ENCODE measurements around the gene PSEN2.
A peak's percentile ranks its signal among the peaks of the same experiment; 100 is the strongest.
"Not testable (repeated sequence)": the region's sequence is repeated elsewhere in the genome, so short reads cannot be mapped to it uniquely, and the experiment has no call there.

PSEN2 gene

DNA sequence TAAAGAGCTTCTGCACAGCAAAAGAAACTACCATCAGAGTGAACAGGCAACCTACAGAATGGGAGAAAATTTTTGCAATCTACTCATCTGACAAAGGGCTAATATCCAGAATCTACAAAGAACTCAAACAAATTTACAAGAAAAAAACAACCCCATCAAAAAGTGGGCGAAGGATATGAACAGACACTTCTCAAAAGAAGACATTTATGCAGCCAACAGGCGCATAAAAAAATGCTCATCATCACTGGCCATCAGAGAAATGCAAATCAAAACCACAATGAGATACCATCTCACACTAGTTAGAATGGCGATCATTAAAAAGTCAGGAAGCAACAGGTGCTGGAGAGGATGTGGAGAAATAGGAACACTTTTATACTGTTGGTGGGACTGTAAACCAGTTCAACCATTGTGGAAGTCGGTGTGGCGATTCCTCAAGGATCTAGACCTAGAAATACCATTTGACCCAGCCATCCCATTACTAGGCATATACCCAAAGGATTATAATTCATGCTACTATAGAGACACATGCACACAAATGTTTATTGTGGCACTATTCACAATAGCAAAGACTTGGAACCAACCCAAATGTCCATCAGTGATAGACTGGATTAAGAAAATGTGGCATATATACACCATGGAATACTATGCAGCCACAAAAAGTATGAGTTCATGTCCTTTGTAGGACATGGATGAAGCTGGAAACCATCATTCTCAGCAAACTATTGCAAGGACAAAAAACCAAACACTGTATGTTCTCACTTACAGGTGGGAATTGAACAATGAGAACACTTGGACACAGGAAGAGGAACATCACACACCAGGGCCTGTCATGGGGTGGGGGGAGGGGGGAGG is 59.1 kb downstream of the PSEN2 start:
- not testable (repeated sequence) for H3K27me3 ChIP-seq (ENCODE audit: control insufficient read depth, insufficient read depth, low read length); H3K9ac ChIP-seq (ENCODE audit: low read depth, low read length); H3K4me3 ChIP-seq (ENCODE audit: low read length); H3K4me1 ChIP-seq (ENCODE audit: control insufficient read depth, insufficient read depth, low read length); H3K9me3 ChIP-seq (replicated peaks; ENCODE audit: low read length); H3K36me3 ChIP-seq (ENCODE audit: insufficient read depth, low read length); H3K4me2 ChIP-seq (ENCODE audit: low read length)

DNA sequence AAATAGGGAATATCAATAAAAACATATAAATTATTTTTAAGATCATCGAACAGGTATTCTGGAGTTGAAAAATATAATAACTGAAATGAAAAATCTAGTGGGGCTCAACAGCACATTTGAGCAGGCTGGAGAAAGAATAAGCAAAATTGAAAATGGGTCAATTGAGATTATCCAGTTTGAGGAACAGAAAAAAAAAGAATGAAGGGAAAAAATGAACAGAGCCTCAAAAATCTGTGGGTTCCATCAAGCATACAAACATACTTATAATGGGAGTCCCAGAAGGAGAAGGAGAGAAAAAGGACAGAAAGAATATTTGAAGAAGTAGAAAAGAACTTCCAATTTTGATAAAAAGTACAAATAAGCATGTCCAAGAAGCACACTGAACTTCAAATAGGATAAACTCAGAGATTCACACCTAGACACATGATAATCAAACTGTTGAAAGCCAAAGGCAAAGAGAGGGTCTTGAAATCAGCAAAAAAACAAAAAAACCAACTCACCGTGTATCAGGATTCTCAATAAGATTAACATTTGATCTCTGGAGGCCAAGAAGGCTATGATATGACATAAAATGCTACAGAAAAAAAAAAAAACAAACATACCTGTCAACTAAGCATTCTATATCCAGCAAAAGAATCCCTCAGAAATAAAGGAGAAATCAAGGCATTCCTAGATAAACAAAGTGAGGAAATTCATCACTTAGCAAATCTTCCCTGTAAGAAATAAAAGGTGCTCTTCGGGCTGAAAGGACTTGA is 64.2 kb downstream of the PSEN2 start:
- no peaks in the 10 kb centered on the region for H3K9me3 ChIP-seq (replicated peaks; ENCODE audit: low read length)

DNA sequence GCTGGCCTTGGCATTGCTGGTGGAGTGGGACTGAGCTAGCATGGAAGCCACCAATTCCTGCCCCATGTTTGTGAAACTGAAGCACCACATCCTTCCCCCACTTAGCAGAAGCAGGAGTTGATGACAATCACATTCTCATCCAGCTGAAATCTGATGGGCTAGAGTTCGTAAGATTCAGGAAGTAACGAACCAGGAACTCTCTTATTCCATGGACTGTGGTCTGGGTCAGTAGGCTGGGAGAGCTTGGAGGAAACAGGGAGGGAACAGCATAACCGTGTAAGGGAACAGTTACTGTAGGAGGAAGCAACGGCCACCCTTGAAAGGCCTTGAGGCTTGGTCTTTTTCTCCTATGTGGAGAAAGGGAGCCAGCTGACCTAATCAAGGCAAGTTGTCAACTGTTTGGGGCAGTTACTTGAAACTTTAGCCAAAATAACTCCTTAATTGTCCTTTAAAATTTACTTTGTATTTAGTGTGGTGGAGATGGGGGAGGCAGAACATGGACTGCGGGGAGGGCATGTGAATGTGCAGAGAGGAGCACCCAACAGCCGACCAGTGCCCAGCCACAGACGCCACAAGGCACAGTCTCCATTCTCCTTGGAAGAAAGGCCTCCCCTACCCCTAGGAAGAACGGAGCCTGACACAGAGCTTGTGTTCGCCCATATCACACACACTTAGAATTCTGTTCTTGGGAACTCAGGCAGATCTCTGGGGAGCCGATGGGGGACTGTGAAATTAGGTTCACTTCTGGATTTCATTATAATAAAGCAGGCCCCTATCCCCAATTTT is 67.7 kb downstream of the PSEN2 start:
- Histone ChIP-seq H3K27me3 (ENCODE audit: control insufficient read depth, insufficient read depth, low read length) (no peaks in the 10 kb centered on the region), H3K4me2 (ENCODE audit: low read length) (no peak overlapping the region), H3K4me3 (ENCODE audit: low read length) (no peak overlapping the region), H3K9ac (ENCODE audit: low read depth, low read length) (peak overlapping the region; percentile 94), H3K9me3 (replicated peaks; ENCODE audit: low read length) (no peaks in the 10 kb centered on the region), H3K36me3 (ENCODE audit: insufficient read depth, low read length) (no peaks in the 10 kb centered on the region), H3K4me1 (ENCODE audit: control insufficient read depth, insufficient read depth, low read length) (peaks cover 14% of the 10 kb centered on the region)

More for the DNA sequence above, 64.2 kb downstream of the PSEN2 start:
- H3K4me1 ChIP-seq (ENCODE audit: control insufficient read depth, insufficient read depth, low read length), result peaks cover 7% of the 10 kb centered on the region
- no peak overlapping the region for H3K9ac ChIP-seq (ENCODE audit: low read depth, low read length)
- H3K4me2 ChIP-seq (ENCODE audit: low read length), result no peak overlapping the region
- no peaks in the 10 kb centered on the region for H3K27me3 ChIP-seq (ENCODE audit: control insufficient read depth, insufficient read depth, low read length)
- H3K4me3 ChIP-seq (ENCODE audit: low read length), result no peak overlapping the region
- H3K36me3 ChIP-seq (ENCODE audit: insufficient read depth, low read length), result no peaks in the 10 kb centered on the region

DNA sequence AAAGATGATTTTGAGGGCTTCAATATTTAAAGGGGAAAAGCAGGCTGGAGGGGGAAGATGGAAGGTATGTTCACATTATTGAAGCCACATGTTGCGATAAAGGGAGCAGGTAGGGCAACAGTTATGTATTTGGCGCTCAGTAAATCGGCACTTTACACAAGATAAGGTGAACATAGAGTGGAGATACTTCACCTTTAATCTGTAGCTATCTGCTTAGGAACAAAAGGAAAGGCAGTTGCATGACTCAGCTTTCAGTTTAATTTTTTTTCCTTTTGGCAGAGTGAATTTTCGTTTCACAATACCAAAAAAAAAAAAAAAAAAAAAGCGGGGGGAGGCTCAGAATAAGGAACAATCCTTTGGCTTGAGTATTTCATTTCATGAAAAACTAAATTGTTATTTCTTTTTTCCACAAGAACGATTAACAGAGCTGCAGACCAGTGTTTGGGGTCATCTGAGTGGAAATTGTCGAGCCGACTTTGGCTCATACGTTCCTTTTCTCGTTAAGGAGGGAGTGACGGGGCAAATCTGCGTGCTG is 68.6 kb downstream of the PSEN2 start:
- H3K4me2 ChIP-seq (ENCODE audit: low read length), result peak overlapping the region; percentile 99
- H3K4me1 ChIP-seq (ENCODE audit: control insufficient read depth, insufficient read depth, low read length), result peaks cover 14% of the 10 kb centered on the region
- peak overlapping the region; percentile 87 for H3K4me3 ChIP-seq (ENCODE audit: low read length)
- H3K9ac ChIP-seq (ENCODE audit: low read depth, low read length), result peak overlapping the region; percentile 94
- no peaks in the 10 kb centered on the region for H3K27me3 ChIP-seq (ENCODE audit: control insufficient read depth, insufficient read depth, low read length)
- no peaks in the 10 kb centered on the region for H3K9me3 ChIP-seq (replicated peaks; ENCODE audit: low read length)
- no peaks in the 10 kb centered on the region for H3K36me3 ChIP-seq (ENCODE audit: insufficient read depth, low read length)

DNA sequence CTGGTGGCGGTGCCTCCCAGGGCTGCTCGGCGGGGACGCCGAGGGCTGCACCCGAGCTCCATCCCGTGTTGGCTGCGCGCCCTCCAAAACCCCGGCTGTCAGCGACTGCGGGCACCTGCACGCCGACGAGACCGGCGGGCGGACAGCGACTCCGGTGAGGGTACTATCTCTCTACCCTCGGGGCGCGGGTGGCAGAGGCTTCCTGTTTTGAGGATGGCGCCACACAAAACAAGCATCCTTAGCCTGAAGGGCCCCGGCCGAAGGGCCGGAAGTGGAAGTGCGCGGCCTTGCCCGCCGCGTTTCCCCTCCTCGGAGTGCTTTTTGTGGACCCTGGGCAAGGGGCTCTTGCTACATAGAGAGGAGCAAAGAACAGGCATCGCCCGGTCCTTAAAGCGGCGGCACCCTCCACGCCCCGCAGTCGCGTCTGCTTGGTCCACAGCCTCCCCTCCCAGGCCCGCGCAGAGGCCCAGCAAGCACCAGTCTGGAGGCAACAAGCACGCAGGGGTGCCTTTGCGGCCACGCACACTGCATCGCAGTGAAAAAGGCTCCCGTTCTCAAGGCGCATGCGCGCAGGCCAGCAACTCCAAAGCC is 69.1 kb downstream of the PSEN2 start:
- H3K36me3 ChIP-seq (ENCODE audit: insufficient read depth, low read length), result no peaks in the 10 kb centered on the region
- H3K4me1 ChIP-seq (ENCODE audit: control insufficient read depth, insufficient read depth, low read length), result peaks cover 14% of the 10 kb centered on the region
- H3K4me3 ChIP-seq (ENCODE audit: low read length), result peak overlapping the region; percentile 87
- no peaks in the 10 kb centered on the region for H3K27me3 ChIP-seq (ENCODE audit: control insufficient read depth, insufficient read depth, low read length)
- H3K9ac ChIP-seq (ENCODE audit: low read depth, low read length), result peak overlapping the region; percentile 94
- H3K4me2 ChIP-seq (ENCODE audit: low read length), result peak overlapping the region; percentile 99
- H3K9me3 ChIP-seq (replicated peaks; ENCODE audit: low read length), result no peaks in the 10 kb centered on the region

DNA sequence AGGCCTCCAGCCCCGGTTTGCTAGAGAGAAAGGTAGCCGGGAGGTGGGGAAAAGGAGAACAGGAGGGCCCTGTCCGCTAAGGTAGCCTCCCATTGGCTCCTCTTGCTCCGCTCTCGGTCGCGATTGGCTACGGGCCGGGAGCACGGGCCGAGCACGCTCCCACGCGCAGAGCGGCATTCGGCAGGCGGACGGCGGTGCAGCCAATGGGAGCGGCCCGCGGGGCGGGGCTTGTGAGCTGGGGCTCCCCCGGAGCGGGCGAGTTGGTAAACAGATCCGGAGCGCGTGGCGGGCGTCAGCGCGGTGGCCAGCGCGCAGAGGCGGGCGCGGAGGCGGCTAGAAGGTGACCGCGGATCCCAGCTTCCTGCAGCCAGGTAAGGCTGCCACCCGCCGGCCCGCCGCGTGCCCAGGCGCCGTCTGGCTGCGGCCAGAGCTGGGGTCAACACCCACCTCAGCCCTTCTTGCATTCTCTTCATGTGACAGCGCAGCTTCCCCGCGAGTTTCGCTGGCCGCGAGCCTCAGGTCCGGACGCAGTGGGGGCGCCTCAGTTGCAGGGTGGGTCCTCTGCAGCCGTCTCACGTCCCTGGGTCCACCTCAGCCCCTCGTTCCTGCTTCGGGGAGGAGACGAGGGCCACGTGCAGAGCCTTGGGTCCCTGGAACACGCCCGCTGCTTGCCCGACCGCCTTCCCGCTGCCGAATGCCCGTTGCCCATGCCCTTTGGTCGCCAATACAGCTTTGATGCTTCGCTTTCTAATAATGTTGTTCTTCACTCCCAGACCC is 69.8 kb downstream of the PSEN2 start, which contains the start of gene COQ8A:
COQ8A (plus strand) TSS at position 266 of the 777 bp plus-strand sequence. CDS start 21,092 bp downstream, outside the sequence.
- Histone ChIP-seq H3K4me1 (ENCODE audit: control insufficient read depth, insufficient read depth, low read length) (peaks cover 14% of the 10 kb centered on the region), H3K4me3 (ENCODE audit: low read length) (peak within 1 kb of the TSS; percentile 87), H3K36me3 (ENCODE audit: insufficient read depth, low read length) (no peaks in the 10 kb centered on the region), H3K27me3 (ENCODE audit: control insufficient read depth, insufficient read depth, low read length) (no peaks in the 10 kb centered on the region), H3K9me3 (replicated peaks; ENCODE audit: low read length) (no peaks in the 10 kb centered on the region), H3K4me2 (ENCODE audit: low read length) (peak within 1 kb of the TSS; percentile 99), H3K9ac (ENCODE audit: low read depth, low read length) (peak within 1 kb of the TSS; percentile 94)

DNA sequence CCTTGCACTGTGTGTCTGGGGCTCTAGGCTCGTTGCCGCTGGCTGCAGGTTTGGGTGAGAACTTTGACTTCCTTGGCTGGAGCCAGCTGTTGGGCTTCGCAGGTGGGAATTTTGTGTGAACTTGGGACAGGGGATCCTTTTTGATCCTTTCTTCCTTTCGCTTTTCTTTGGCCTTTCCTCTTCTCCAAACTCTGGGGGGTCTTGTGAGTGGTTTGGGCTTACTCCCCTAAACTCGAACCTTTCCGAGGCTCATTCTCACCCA is 70.3 kb downstream of the PSEN2 start:
- peak overlapping the region; percentile 61 for H3K9ac ChIP-seq (ENCODE audit: low read depth, low read length)
- H3K4me3 ChIP-seq (ENCODE audit: low read length), result peak overlapping the region; percentile 81
- H3K9me3 ChIP-seq (replicated peaks; ENCODE audit: low read length), result no peaks in the 10 kb centered on the region
- peak overlapping the region; percentile 97 for H3K4me2 ChIP-seq (ENCODE audit: low read length)
- H3K4me1 ChIP-seq (ENCODE audit: control insufficient read depth, insufficient read depth, low read length), result peaks cover 14% of the 10 kb centered on the region
- no peaks in the 10 kb centered on the region for H3K27me3 ChIP-seq (ENCODE audit: control insufficient read depth, insufficient read depth, low read length)
- no peaks in the 10 kb centered on the region for H3K36me3 ChIP-seq (ENCODE audit: insufficient read depth, low read length)

DNA sequence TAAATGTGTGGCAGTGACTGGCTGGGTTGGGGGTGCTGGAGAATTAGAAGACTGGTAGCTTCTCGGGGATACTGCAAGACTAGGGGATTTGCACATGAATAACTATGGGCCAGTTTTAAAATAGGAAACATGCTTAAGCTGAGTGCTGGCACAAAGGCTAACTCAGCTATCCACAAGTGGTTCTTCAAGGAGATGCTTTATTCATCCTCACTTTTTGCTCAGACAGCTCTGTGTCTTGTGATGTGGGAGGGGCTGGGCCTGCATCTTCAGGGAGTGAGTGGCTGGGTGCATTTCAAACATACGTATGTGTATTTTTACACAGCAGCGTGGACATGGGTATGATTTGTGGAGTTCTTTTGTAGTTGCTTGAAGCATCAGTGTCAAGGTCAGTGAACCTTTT is 72.0 kb downstream of the PSEN2 start:
- H3K9ac ChIP-seq (ENCODE audit: low read depth, low read length), result no peak overlapping the region

DNA sequence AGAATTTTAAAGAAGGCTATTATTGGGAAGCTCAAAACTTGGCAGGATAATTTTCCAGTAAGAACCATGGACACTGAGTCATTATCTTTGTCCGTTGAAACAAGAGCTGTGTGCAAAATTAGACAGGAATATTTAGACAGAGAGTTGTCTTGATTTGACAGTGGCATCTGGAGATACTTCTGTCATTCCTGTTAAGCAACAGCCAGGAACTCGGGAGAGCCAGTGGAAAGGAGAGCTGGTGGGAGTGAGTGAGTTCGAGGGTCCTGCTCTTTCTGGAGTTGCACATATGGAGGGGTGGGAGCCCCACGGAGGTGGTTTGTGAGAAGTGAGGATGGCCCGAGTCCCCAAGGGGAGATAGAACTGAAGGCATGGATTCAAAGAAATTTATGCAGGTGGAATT is 72.7 kb downstream of the PSEN2 start:
- peaks cover 14% of the 10 kb centered on the region for H3K4me1 ChIP-seq (ENCODE audit: control insufficient read depth, insufficient read depth, low read length)
- no peaks in the 10 kb centered on the region for H3K27me3 ChIP-seq (ENCODE audit: control insufficient read depth, insufficient read depth, low read length)
- H3K4me3 ChIP-seq (ENCODE audit: low read length), result no peak overlapping the region
- no peaks in the 10 kb centered on the region for H3K36me3 ChIP-seq (ENCODE audit: insufficient read depth, low read length)
- H3K4me2 ChIP-seq (ENCODE audit: low read length), result no peak overlapping the region
- H3K9ac ChIP-seq (ENCODE audit: low read depth, low read length), result no peak overlapping the region
- no peaks in the 10 kb centered on the region for H3K9me3 ChIP-seq (replicated peaks; ENCODE audit: low read length)

More for the DNA sequence above, 72.0 kb downstream of the PSEN2 start:
- no peaks in the 10 kb centered on the region for H3K36me3 ChIP-seq (ENCODE audit: insufficient read depth, low read length)
- H3K4me1 ChIP-seq (ENCODE audit: control insufficient read depth, insufficient read depth, low read length), result peaks cover 14% of the 10 kb centered on the region
- H3K27me3 ChIP-seq (ENCODE audit: control insufficient read depth, insufficient read depth, low read length), result no peaks in the 10 kb centered on the region
- H3K9me3 ChIP-seq (replicated peaks; ENCODE audit: low read length), result no peaks in the 10 kb centered on the region
- H3K4me3 ChIP-seq (ENCODE audit: low read length), result no peak overlapping the region
- no peak overlapping the region for H3K4me2 ChIP-seq (ENCODE audit: low read length)

DNA sequence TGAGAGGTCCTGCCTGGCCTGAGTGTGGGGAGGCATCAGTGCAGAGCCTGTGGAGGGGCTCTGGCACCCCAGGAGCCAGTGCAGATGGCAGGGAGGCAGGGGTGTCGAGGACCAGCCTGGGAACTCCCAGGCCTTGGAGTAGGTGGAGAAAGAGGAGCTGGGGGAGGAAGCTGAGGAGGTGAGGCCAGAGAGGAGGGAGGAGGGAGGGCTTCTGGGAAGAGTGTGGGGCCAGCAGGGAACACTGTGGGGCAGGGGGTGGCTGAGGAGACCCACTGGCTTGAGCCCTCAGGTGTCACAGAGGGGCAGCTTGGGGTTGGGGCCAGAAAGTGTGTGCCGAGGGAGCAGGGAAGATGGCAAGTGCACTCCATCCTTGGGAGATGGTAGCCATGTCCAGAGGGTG is 73.5 kb downstream of the PSEN2 start:
- Histone ChIP-seq H3K9ac (ENCODE audit: low read depth, low read length) (no peak overlapping the region), H3K4me2 (ENCODE audit: low read length) (no peak overlapping the region), H3K4me1 (ENCODE audit: control insufficient read depth, insufficient read depth, low read length) (peaks cover 7% of the 10 kb centered on the region), H3K27me3 (ENCODE audit: control insufficient read depth, insufficient read depth, low read length) (no peaks in the 10 kb centered on the region), H3K9me3 (replicated peaks; ENCODE audit: low read length) (no peaks in the 10 kb centered on the region), H3K36me3 (ENCODE audit: insufficient read depth, low read length) (no peaks in the 10 kb centered on the region), H3K4me3 (ENCODE audit: low read length) (no peak overlapping the region)

Data from skeletal muscle satellite cell (primary cell).